ENCODE results near the gene USP10.

The USP10 gene

GRCh38 chr16:84700446-84701300, 873 bp downstream of the USP10 start:
- peak; percentile 48 for DNase-seq

GRCh38 chr16:84703681-84704080, 3.9 kb downstream of the USP10 start:
- DNase-seq, result no peak

- no peak for DNase-seq
Observed at GRCh38 chr16:84704253-84704652, 4.5 kb downstream of the USP10 start.

GRCh38 chr16:84706856-84707255, 7.1 kb downstream of the USP10 start:
- no peak for DNase-seq

GRCh38 chr16:84709609-84710008, 9.8 kb downstream of the USP10 start:
- DNase-seq, result no peak

GRCh38 chr16:84710686-84711085, 10.9 kb downstream of the USP10 start:
- no peak for DNase-seq

GRCh38 chr16:84712138-84712671, 12.4 kb downstream of the USP10 start:
- DNase-seq, result no peak

GRCh38 chr16:84712801-84713775, 13.3 kb downstream of the USP10 start:
- DNase-seq, result no peak

GRCh38 chr16:84714028-84714427, 14.2 kb downstream of the USP10 start:
- DNase-seq, result no peak

GRCh38 chr16:84715424-84715823, 15.6 kb downstream of the USP10 start:
- DNase-seq, result no peak

GRCh38 chr16:84715854-84716253, 16.1 kb downstream of the USP10 start:
- no peak for DNase-seq

- DNase-seq, result no peak
Observed at GRCh38 chr16:84716740-84717139, 16.9 kb downstream of the USP10 start.

GRCh38 chr16:84717484-84717883, 17.7 kb downstream of the USP10 start:
- no peak for DNase-seq

GRCh38 chr16:84720177-84720579, 20.4 kb downstream of the USP10 start:
- DNase-seq, result no peak

GRCh38 chr16:84722068-84722467, 22.3 kb downstream of the USP10 start:
- no peak for DNase-seq

GRCh38 chr16:84723906-84724305, 24.1 kb downstream of the USP10 start:
- DNase-seq, result no peak

GRCh38 chr16:84724606-84725309, 25.0 kb downstream of the USP10 start:
- DNase-seq, result peak; percentile 18

GRCh38 chr16:84725481-84726078, 25.8 kb downstream of the USP10 start:
- DNase-seq, result no peak

GRCh38 chr16:84726079-84726668, 26.4 kb downstream of the USP10 start:
- peak; percentile 90 for DNase-seq

GRCh38 chr16:84726669-84727467, 27.1 kb downstream of the USP10 start:
- no peak for DNase-seq

- DNase-seq, result no peak
Observed at GRCh38 chr16:84728853-84729424, 29.1 kb downstream of the USP10 start.

Data from CD4-positive, alpha-beta T cell treated with Interleukin-6 for 4 hours (primary cell).